ENCODE data around the gene TRIM23.
"Not testable (repeated sequence)": the region's sequence is repeated elsewhere in the genome, so short reads cannot be mapped to it uniquely, and the experiment has no call there.

Gene TRIM23

GRCh38 chr5:65646938-65647337, 22.8 kb upstream of the TRIM23 start:
- H3K4me1 ChIP-seq (ENCODE audit: insufficient read depth, insufficient read length): peaks cover 2% of the 10 kb centered on the region
- DNase-seq (ENCODE audit: low read depth, low spot score): no peak
- H3K4me3 ChIP-seq (ENCODE audit: insufficient read length, low read depth): no peak overlapping the region
- H3K36me3 ChIP-seq (ENCODE audit: insufficient read depth, insufficient read length, low read length): peaks cover 3% of the 10 kb centered on the region
- no peaks in the 10 kb centered on the region for H3K27me3 ChIP-seq (ENCODE audit: insufficient read depth, insufficient read length)
- TF ChIP-seq ZNF274 (IDR thresholded peaks at IDR 0.05; ENCODE audit: low read depth, low read length) (no peak), YY1 (IDR thresholded peaks at IDR 0.05; ENCODE audit: insufficient read depth, insufficient read length) (no peak), SUZ12 (IDR thresholded peaks at IDR 0.05; ENCODE audit: extremely low read depth, insufficient read depth, insufficient read length) (no peak)
- no peak overlapping the region for H3K9ac ChIP-seq (ENCODE audit: insufficient read length, low read depth)
- no peaks in the 10 kb centered on the region for H3K9me3 ChIP-seq (ENCODE audit: insufficient read depth, low read length)

DNA sequence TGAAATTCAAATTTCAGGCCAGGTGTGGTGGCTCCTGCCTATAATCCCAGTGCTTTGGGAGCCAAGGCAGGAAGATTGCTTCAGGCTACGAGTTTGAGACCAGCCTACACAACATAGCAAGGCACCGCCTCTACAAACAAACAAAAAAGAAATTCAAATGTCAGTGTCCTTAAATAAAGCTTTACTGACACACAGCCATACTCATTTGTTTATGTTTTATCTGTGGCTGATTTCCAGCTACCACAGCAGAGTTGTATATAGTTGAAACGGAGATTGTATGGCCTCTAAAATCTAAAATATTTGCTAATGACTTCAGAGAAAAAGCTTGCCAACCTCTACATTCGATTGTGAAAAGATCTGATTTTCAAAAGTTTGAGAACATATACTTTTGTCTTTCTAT, 16.1 kb upstream of the TRIM23 start:
- peaks cover 7% of the 10 kb centered on the region for H3K36me3 ChIP-seq (ENCODE audit: insufficient read depth, insufficient read length, low read length)
- TF ChIP-seq YY1 (IDR thresholded peaks at IDR 0.05; ENCODE audit: insufficient read depth, insufficient read length) (no peak), ZNF274 (IDR thresholded peaks at IDR 0.05; ENCODE audit: low read depth, low read length) (no peak), SUZ12 (IDR thresholded peaks at IDR 0.05; ENCODE audit: extremely low read depth, insufficient read depth, insufficient read length) (no peak)
- no peak for DNase-seq (ENCODE audit: low read depth, low spot score)

GRCh38 chr5:65630981-65631380, 6.8 kb upstream of the TRIM23 start:
- Histone ChIP-seq H3K4me1 (ENCODE audit: insufficient read depth, insufficient read length) (no peaks in the 10 kb centered on the region), H3K9ac (ENCODE audit: insufficient read length, low read depth) (no peak overlapping the region), H3K4me3 (ENCODE audit: insufficient read length, low read depth) (no peak overlapping the region), H3K9me3 (ENCODE audit: insufficient read depth, low read length) (no peaks in the 10 kb centered on the region), H3K27me3 (ENCODE audit: insufficient read depth, insufficient read length) (no peaks in the 10 kb centered on the region), H3K36me3 (ENCODE audit: insufficient read depth, insufficient read length, low read length) (peaks cover 15% of the 10 kb centered on the region)
- no peak for DNase-seq (ENCODE audit: low read depth, low spot score)
- TF ChIP-seq YY1 (IDR thresholded peaks at IDR 0.05; ENCODE audit: insufficient read depth, insufficient read length) (no peak), ZNF274 (IDR thresholded peaks at IDR 0.05; ENCODE audit: low read depth, low read length) (no peak), SUZ12 (IDR thresholded peaks at IDR 0.05; ENCODE audit: extremely low read depth, insufficient read depth, insufficient read length) (no peak)

More for the DNA sequence above, 16.1 kb upstream of the TRIM23 start:
- H3K9ac ChIP-seq (ENCODE audit: insufficient read length, low read depth): no peak overlapping the region
- no peaks in the 10 kb centered on the region for H3K4me1 ChIP-seq (ENCODE audit: insufficient read depth, insufficient read length)
- no peaks in the 10 kb centered on the region for H3K27me3 ChIP-seq (ENCODE audit: insufficient read depth, insufficient read length)
- no peak overlapping the region for H3K4me3 ChIP-seq (ENCODE audit: insufficient read length, low read depth)
- no peaks in the 10 kb centered on the region; the same call in 1 of the 2 replicates for H3K9me3 ChIP-seq (ENCODE audit: insufficient read depth, low read length)

DNA sequence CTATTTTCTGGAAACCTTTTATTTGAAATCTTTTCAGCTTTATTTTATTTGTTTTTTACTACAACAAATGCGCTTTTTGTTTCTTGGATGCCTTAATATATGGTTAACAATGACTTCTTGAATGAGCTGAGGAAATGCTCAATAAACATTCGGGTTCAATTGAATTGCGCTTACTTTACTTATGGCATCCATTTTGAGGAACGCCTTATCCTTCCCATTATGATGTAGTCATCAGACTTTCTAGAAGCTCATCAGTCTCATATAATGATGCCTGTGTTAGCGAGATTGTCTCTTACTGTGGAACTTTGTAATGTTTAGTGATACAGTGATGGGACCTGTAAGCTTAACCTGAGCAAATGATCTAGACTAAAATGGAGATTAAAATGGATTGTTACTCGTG, 1.6 kb upstream of the TRIM23 start:
- Histone ChIP-seq H3K4me1 (ENCODE audit: insufficient read depth, insufficient read length) (no peaks in the 10 kb centered on the region), H3K4me3 (ENCODE audit: insufficient read length, low read depth) (peak overlapping the region; percentile 87), H3K9me3 (ENCODE audit: insufficient read depth, low read length) (no peaks in the 10 kb centered on the region), H3K9ac (ENCODE audit: insufficient read length, low read depth) (no peak overlapping the region), H3K27me3 (ENCODE audit: insufficient read depth, insufficient read length) (no peaks in the 10 kb centered on the region), H3K36me3 (ENCODE audit: insufficient read depth, insufficient read length, low read length) (peaks cover 15% of the 10 kb centered on the region)
- no peak for DNase-seq (ENCODE audit: low read depth, low spot score)
- TF ChIP-seq ZNF274 (IDR thresholded peaks at IDR 0.05; ENCODE audit: low read depth, low read length): no peak
- TF ChIP-seq YY1 (IDR thresholded peaks at IDR 0.05; ENCODE audit: insufficient read depth, insufficient read length): no peak
- TF ChIP-seq SUZ12 (IDR thresholded peaks at IDR 0.05; ENCODE audit: extremely low read depth, insufficient read depth, insufficient read length): no peak

DNA sequence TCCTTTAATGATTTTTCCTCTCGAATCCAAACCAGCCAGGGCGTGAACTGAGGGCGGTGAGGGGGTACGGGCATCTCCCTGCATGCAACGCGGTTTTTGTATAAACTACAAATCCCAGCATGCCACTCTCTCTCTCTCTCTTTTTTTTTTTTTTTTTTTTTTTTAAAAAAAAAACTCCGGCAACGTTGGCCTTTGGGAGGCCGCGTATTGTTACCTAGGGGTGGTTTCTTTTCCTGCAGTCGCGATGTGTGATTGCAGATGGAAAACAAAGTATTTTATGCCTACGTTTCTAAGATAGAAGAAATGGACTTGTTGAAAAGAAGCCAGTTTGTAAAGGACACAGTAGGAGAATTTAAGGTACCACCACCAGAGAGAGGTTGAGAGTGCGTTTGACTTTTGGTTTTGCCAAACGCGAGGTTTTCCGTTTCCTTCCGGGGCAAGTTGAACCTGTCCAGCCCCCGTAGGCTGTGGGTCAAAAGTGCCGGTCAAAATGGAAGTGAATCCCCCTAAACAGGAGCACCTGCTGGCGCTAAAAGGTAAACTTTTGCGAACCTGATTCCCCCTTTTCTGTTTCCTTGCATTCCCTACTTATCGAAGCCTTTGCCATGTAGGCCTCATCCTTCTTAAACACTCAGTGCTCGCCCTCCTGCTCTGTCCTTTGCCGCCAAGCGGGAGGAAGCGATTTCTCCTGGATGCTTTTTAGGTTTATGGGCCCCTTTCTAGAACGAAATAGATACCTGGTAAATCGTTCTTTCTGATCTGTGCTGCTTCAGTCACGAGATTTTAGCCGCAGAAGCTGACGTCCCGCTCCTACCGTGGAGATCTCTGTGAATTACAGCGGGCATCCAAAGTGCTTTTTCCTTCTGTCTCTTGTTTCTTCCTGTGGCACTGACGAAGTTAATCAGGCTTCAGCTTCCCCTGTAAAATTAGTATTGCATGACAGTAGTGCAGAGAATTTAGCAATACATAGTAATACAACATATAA, 730 bp upstream of the TRIM23 start, which contains the start of the genes SHLD3 and TRAPPC13:
Gene SHLD3 (plus strand): TSS at position 457 of the 985 bp plus-strand sequence. CDS start 4,561 bp downstream, outside the sequence.
Gene TRAPPC13 (plus strand): TSS at position 457 of the 985 bp plus-strand sequence. CDS start 34 bp downstream, at position 491.
- peak within 1 kb of the TSS; percentile 87 for H3K4me3 ChIP-seq (ENCODE audit: insufficient read length, low read depth)
- TF ChIP-seq YY1 (IDR thresholded peaks at IDR 0.05; ENCODE audit: insufficient read depth, insufficient read length): no peak
- TF ChIP-seq SUZ12 (IDR thresholded peaks at IDR 0.05; ENCODE audit: extremely low read depth, insufficient read depth, insufficient read length): no peak
- no peak for TF ChIP-seq ZNF274 (IDR thresholded peaks at IDR 0.05; ENCODE audit: low read depth, low read length)
- no peaks in the 10 kb centered on the region for H3K9me3 ChIP-seq (ENCODE audit: insufficient read depth, low read length)
- no peaks in the 10 kb centered on the region for H3K27me3 ChIP-seq (ENCODE audit: insufficient read depth, insufficient read length)
- H3K4me1 ChIP-seq (ENCODE audit: insufficient read depth, insufficient read length): no peaks in the 10 kb centered on the region
- H3K36me3 ChIP-seq (ENCODE audit: insufficient read depth, insufficient read length, low read length): peaks cover 11% of the 10 kb centered on the region
- H3K9ac ChIP-seq (ENCODE audit: insufficient read length, low read depth): peak within 1 kb of the TSS; percentile 87
- DNase-seq (ENCODE audit: low read depth, low spot score): peak; percentile 52

GRCh38 chr5:65623482-65623881, 651 bp downstream of the TRIM23 start:
- H3K4me1 ChIP-seq (ENCODE audit: insufficient read depth, insufficient read length): no peaks in the 10 kb centered on the region
- no peak for DNase-seq (ENCODE audit: low read depth, low spot score)
- TF ChIP-seq ZNF274 (IDR thresholded peaks at IDR 0.05; ENCODE audit: low read depth, low read length) (no peak), SUZ12 (IDR thresholded peaks at IDR 0.05; ENCODE audit: extremely low read depth, insufficient read depth, insufficient read length) (no peak), YY1 (IDR thresholded peaks at IDR 0.05; ENCODE audit: insufficient read depth, insufficient read length) (no peak)
- H3K9ac ChIP-seq (ENCODE audit: insufficient read length, low read depth): peak overlapping the region; percentile 87
- H3K27me3 ChIP-seq (ENCODE audit: insufficient read depth, insufficient read length): no peaks in the 10 kb centered on the region
- H3K36me3 ChIP-seq (ENCODE audit: insufficient read depth, insufficient read length, low read length): peaks cover 2% of the 10 kb centered on the region
- H3K4me3 ChIP-seq (ENCODE audit: insufficient read length, low read depth): peak overlapping the region; percentile 87
- no peaks in the 10 kb centered on the region for H3K9me3 ChIP-seq (ENCODE audit: insufficient read depth, low read length)

GRCh38 chr5:65621961-65622360, 2.2 kb downstream of the TRIM23 start:
- not testable (repeated sequence) for H3K36me3 ChIP-seq (ENCODE audit: insufficient read depth, insufficient read length, low read length); H3K4me1 ChIP-seq (ENCODE audit: insufficient read depth, insufficient read length); H3K9ac ChIP-seq (ENCODE audit: insufficient read length, low read depth); H3K9me3 ChIP-seq (ENCODE audit: insufficient read depth, low read length); DNase-seq (ENCODE audit: low read depth, low spot score); H3K4me3 ChIP-seq (ENCODE audit: insufficient read length, low read depth); H3K27me3 ChIP-seq (ENCODE audit: insufficient read depth, insufficient read length)

All from NT2/D1 (cell line).